Neural cell (in vitro differentiated cells): ENCODE data around the gene FBXO34. TPM values are rescaled to one million over a fixed set of nuclear protein-coding genes. Genes with fewer than 3 reads are reported as not detected.

Source experiments
- H2AFZ ChIP-seq: fragments of 200-600, 300-800 bp; sonication (generic), shearing (Covaris generic); 2 replicates; pipeline ENCODE4 v1.6.0; 2014; ENCODE audit warnings: low read depth, mild to moderate bottlenecking, antibody characterized with exemption, low read length, moderate library complexity
- H3F3A ChIP-seq: fragments of 200-600 bp; shearing (Covaris generic); 2 replicates; pipeline ENCODE4 v1.6.1; 2016; ENCODE audit warnings: mild to moderate bottlenecking, moderate library complexity, mixed read lengths, antibody characterized with exemption, low read length; ENCODE audit not compliant: insufficient read depth, poor library complexity, severe bottlenecking
- H3K27ac ChIP-seq: fragments of 200-600, 300-800 bp; sonication (generic), shearing (Covaris generic); 2 replicates; pipeline ENCODE4 v1.5.1; 2014; ENCODE audit warnings: mild to moderate bottlenecking, low read length, moderate library complexity
- H3K27me3 ChIP-seq: fragments of 300-800, 200-600 bp; sonication (generic), shearing (Covaris generic); 2 replicates; pipeline ENCODE4 v1.6.0; 2014; ENCODE audit warnings: mild to moderate bottlenecking, low read depth, low read length, moderate library complexity; ENCODE audit not compliant: insufficient read depth
- H3K36me3 ChIP-seq: fragments of 300-800, 200-600 bp; sonication (generic), shearing (Covaris generic); 2 replicates; pipeline ENCODE4 v1.5.1; 2014; ENCODE audit warnings: mild to moderate bottlenecking, antibody characterized with exemption, low read length, moderate library complexity; ENCODE audit not compliant: insufficient read depth
- H3K4me2 ChIP-seq: fragments of 300-800, 200-600 bp; sonication (generic), shearing (Covaris generic); 2 replicates; pipeline ENCODE4 v1.6.0; 2014; ENCODE audit warnings: mild to moderate bottlenecking, low read length
- H3K4me3 ChIP-seq: fragments of 300-800, 200-600 bp; sonication (generic), shearing (Covaris generic); 2 replicates; pipeline ENCODE4 v1.5.1; 2014; ENCODE audit warnings: mild to moderate bottlenecking, low read length, moderate library complexity
- H3K79me2 ChIP-seq: fragments of 200-600 bp; shearing (Covaris generic); replicated peaks from 2 replicates; pipeline ENCODE4 v1.6.0; 2014; ENCODE audit warnings: mild to moderate bottlenecking, low read length, moderate library complexity; ENCODE audit not compliant: insufficient read depth
- H3K9ac ChIP-seq: fragments of 300-800, 200-600 bp; sonication (generic), shearing (Covaris generic); 2 replicates; pipeline ENCODE4 v1.6.1; 2016; ENCODE audit warnings: mild to moderate bottlenecking, low read length, mixed read lengths
- H3K9me2 ChIP-seq: fragments of 200-600 bp; shearing (Covaris generic); 2 replicates; pipeline ENCODE4 v1.6.1; 2016; ENCODE audit warnings: mild to moderate bottlenecking, low read length, mixed read lengths; ENCODE audit not compliant: insufficient read depth
- H3K9me3 ChIP-seq: fragments of 200-600, 300-800 bp; sonication (generic), shearing (Covaris generic); 2 replicates; pipeline ENCODE4 v1.6.1; 2016; ENCODE audit warnings: mild to moderate bottlenecking, mixed run types, low read length, moderate library complexity, mixed read lengths
- H4K20me1 ChIP-seq: fragments of 200-600 bp; shearing (Covaris generic); 2 replicates; pipeline ENCODE4 v1.6.1; 2016; ENCODE audit warnings: mild to moderate bottlenecking, mixed run types; ENCODE audit not compliant: insufficient read depth
- CTCF ChIP-seq: fragments of 450-650 bp; IDR thresholded peaks from 2 replicates; pipeline ENCODE4 v1.5.1; 2014; ENCODE audit warnings: antibody characterized with exemption, mild to moderate bottlenecking, moderate library complexity; ENCODE audit not compliant: poor library complexity, severe bottlenecking
- EP300 ChIP-seq: fragments of 450-650 bp; conservative IDR thresholded peaks from 2 replicates; pipeline ENCODE4 v1.6.1; 2014; ENCODE audit warnings: antibody characterized with exemption, mild to moderate bottlenecking, moderate library complexity; ENCODE audit not compliant: poor library complexity, severe bottlenecking
- EZH2 ChIP-seq: fragments of 200-600, 300-800 bp; shearing (Covaris generic), sonication (generic); IDR thresholded peaks from 2 replicates; pipeline ENCODE4 v1.6.1; 2014; ENCODE audit warnings: antibody characterized with exemption, low read length, borderline replicate concordance, mild to moderate bottlenecking; ENCODE audit not compliant: insufficient read depth, poor library complexity, severe bottlenecking
- MXI1 ChIP-seq: fragments of 450-650 bp; conservative IDR thresholded peaks from 2 replicates; pipeline ENCODE4 v1.6.1; 2014; ENCODE audit warnings: antibody characterized with exemption, mild to moderate bottlenecking; ENCODE audit not compliant: poor library complexity, severe bottlenecking
- POLR2AphosphoS5 ChIP-seq: IDR thresholded peaks from 2 replicates; pipeline ENCODE4 v1.6.1; 2012
- RAD21 ChIP-seq: fragments of 450-650 bp; conservative IDR thresholded peaks from 2 replicates; pipeline ENCODE4 v1.6.1; 2014; ENCODE audit warnings: antibody characterized with exemption, mild to moderate bottlenecking, moderate library complexity
- REST ChIP-seq: IDR thresholded peaks from 2 replicates; pipeline ENCODE4 v1.6.1; 2012; ENCODE audit warnings: borderline replicate concordance
- SMC3 ChIP-seq: fragments of 450-650 bp; conservative IDR thresholded peaks from 2 replicates; pipeline ENCODE4 v1.6.1; 2014; ENCODE audit warnings: antibody characterized with exemption, mild to moderate bottlenecking, moderate library complexity; ENCODE audit not compliant: poor library complexity
- TAF1 ChIP-seq: IDR thresholded peaks from 2 replicates; pipeline ENCODE4 v1.6.1; 2012; ENCODE audit warnings: low read depth
- polyA plus RNA-seq: library from polyadenylated mRNA; depleted of rRNA; stranded (reverse); fragments of >200 nt; gene quantifications from 2 replicates; pipeline ENCODE4 v1.2.3, GENCODE V29; 2014

The FBXO34 gene
- polyA plus RNA-seq, 1 donor from 2014 or later: 34.2 TPM

DNA sequence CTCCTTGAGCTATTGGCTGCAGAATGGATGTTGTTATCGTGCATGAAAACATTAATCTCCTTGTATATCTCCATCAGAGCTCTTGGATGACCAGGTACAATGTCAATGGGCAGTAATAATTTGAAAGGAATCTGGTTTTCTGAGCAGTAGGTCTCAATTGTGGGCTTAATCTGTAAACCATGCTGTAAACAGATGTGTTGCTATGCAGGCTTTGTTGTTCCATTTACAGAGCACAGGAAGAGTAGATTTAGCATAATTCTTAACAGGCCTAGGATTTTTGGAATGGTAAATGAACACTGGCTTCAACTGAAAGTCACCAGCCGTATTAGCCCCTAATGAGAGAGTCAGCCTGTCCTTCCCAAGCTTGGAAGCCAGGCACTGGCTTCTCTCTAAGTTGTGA is 90.0 kb downstream of the FBXO34 start:
- H3K27ac ChIP-seq: no peak overlapping the region
- H3K4me2 ChIP-seq: no peak overlapping the region
- H3K9ac ChIP-seq: no peak overlapping the region
- no peak overlapping the region for H2AFZ ChIP-seq
- H3K9me2 ChIP-seq: no peaks in the 10 kb centered on the region
- no peaks in the 10 kb centered on the region for H3K27me3 ChIP-seq
- no peaks in the 10 kb centered on the region for H3F3A ChIP-seq
- H4K20me1 ChIP-seq: no peaks in the 10 kb centered on the region
- H3K4me3 ChIP-seq: no peak overlapping the region
- TF ChIP-seq MXI1 (no peak), REST (no peak), SMC3 (no peak), EP300 (no peak), POLR2AphosphoS5 (no peak), TAF1 (no peak), EZH2 (no peak), CTCF (no peak), RAD21 (no peak)
- no peaks in the 10 kb centered on the region for H3K79me2 ChIP-seq
- H3K9me3 ChIP-seq: no peaks in the 10 kb centered on the region
- no peaks in the 10 kb centered on the region for H3K36me3 ChIP-seq

DNA sequence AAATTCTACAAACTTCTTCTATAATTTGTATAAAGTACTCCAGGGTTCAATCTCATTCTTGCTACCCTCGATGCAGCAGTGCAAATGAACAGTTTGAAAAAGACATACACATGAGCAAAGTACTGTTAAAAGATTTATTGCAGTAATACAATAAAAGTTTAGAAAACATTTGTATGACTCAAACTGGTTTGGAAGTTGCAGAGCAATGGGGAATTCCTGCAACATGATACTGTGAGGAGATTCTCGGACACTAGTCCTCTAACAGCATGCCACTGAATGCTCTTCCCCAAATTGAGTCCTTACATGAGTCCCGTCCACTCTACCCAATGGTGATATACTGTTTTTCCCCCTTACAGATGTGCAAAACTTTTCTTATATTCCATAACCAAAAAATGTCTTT is 95.0 kb downstream of the FBXO34 start:
- H3K4me2 ChIP-seq: no peak overlapping the region
- no peak for TF ChIP-seq MXI1
- no peak for TF ChIP-seq RAD21
- TF ChIP-seq CTCF: no peak
- TF ChIP-seq TAF1: no peak
- no peak for TF ChIP-seq POLR2AphosphoS5
- no peak for TF ChIP-seq SMC3
- TF ChIP-seq REST: no peak
- TF ChIP-seq EZH2: no peak
- no peak for TF ChIP-seq EP300
- no peaks in the 10 kb centered on the region for H3K9me2 ChIP-seq
- H3F3A ChIP-seq: no peaks in the 10 kb centered on the region
- H3K4me3 ChIP-seq: no peak overlapping the region
- H3K27ac ChIP-seq: no peak overlapping the region
- no peaks in the 10 kb centered on the region for H3K27me3 ChIP-seq
- H3K36me3 ChIP-seq: no peaks in the 10 kb centered on the region
- H3K79me2 ChIP-seq: no peaks in the 10 kb centered on the region
- no peaks in the 10 kb centered on the region for H3K9me3 ChIP-seq
- H2AFZ ChIP-seq: no peak overlapping the region
- H3K9ac ChIP-seq: no peak overlapping the region
- H4K20me1 ChIP-seq: no peaks in the 10 kb centered on the region
